GM18499 (cell line): ENCODE measurements around the gene SHD.
"Not testable (repeated sequence)": the region's sequence is repeated elsewhere in the genome, so short reads cannot be mapped to it uniquely, and the experiment has no call there.

Experiments used
- ATAC-seq: cut with Tn5 transposase; IDR thresholded peaks from one replicate; pipeline ENCODE4 v1.9.1; 2021; ENCODE audit warnings: moderate number of reproducible peaks; ENCODE audit not compliant: insufficient read depth, unreplicated experiment

SHD gene

GRCh38 chr19:4266253-4267000 is 12.6 kb upstream of the SHD start:
- ATAC-seq = no peak

GRCh38 chr19:4267101-4267900 is 11.8 kb upstream of the SHD start:
- no peak for ATAC-seq

GRCh38 chr19:4267901-4268815 is 10.9 kb upstream of the SHD start:
- ATAC-seq = no peak

- no peak for ATAC-seq
Measured at GRCh38 chr19:4268816-4269430, 10.1 kb upstream of the SHD start.

- ATAC-seq = no peak
Measured at GRCh38 chr19:4272894-4273293, 6.2 kb upstream of the SHD start.

GRCh38 chr19:4274321-4274686 is 4.8 kb upstream of the SHD start:
- not testable (repeated sequence) for ATAC-seq

GRCh38 chr19:4277191-4277696 is 1.8 kb upstream of the SHD start:
- no peak for ATAC-seq

GRCh38 chr19:4278010-4278409 is 1.1 kb upstream of the SHD start:
- no peak for ATAC-seq

GRCh38 chr19:4279267-4279529 is 132 bp downstream of the SHD start:
- ATAC-seq = no peak

- no peak for ATAC-seq
Measured at GRCh38 chr19:4279530-4280422, 710 bp downstream of the SHD start.

GRCh38 chr19:4284176-4284958 is 5.3 kb downstream of the SHD start:
- ATAC-seq = no peak

- ATAC-seq = no peak
Measured at GRCh38 chr19:4284974-4285373, 5.9 kb downstream of the SHD start.

GRCh38 chr19:4286141-4286540 is 7.1 kb downstream of the SHD start:
- not testable (repeated sequence) for ATAC-seq

- no peak for ATAC-seq
Measured at GRCh38 chr19:4288091-4288777, 9.2 kb downstream of the SHD start.

GRCh38 chr19:4291184-4291732 is 12.2 kb downstream of the SHD start:
- no peak for ATAC-seq

- ATAC-seq = no peak
Measured at GRCh38 chr19:4292515-4292914, 13.4 kb downstream of the SHD start.

GRCh38 chr19:4294389-4294788 is 15.3 kb downstream of the SHD start:
- no peak for ATAC-seq
